ENCODE data around the gene EIF3I.

The EIF3I gene

GRCh38 chr1:32273391-32274208 is 51.4 kb downstream of the EIF3I start:
- in situ Hi-C loops (cut with HindIII; ENCODE audit: low sequenced_read_pairs): no loop called here
- H3K4me3 ChIP-seq (ENCODE audit: low read depth, low read length): no peak overlapping the region
- DNase-seq (ENCODE audit: low read depth, low spot score): no peak
- TF ChIP-seq, protein P1, sequence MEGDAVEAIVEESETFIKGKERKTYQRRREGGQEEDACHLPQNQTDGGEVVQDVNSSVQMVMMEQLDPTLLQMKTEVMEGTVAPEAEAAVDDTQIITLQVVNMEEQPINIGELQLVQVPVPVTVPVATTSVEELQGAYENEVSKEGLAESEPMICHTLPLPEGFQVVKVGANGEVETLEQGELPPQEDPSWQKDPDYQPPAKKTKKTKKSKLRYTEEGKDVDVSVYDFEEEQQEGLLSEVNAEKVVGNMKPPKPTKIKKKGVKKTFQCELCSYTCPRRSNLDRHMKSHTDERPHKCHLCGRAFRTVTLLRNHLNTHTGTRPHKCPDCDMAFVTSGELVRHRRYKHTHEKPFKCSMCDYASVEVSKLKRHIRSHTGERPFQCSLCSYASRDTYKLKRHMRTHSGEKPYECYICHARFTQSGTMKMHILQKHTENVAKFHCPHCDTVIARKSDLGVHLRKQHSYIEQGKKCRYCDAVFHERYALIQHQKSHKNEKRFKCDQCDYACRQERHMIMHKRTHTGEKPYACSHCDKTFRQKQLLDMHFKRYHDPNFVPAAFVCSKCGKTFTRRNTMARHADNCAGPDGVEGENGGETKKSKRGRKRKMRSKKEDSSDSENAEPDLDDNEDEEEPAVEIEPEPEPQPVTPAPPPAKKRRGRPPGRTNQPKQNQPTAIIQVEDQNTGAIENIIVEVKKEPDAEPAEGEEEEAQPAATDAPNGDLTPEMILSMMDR (IDR thresholded peaks at IDR 0.05; ENCODE audit: low read depth, low read length): no peak

DNA sequence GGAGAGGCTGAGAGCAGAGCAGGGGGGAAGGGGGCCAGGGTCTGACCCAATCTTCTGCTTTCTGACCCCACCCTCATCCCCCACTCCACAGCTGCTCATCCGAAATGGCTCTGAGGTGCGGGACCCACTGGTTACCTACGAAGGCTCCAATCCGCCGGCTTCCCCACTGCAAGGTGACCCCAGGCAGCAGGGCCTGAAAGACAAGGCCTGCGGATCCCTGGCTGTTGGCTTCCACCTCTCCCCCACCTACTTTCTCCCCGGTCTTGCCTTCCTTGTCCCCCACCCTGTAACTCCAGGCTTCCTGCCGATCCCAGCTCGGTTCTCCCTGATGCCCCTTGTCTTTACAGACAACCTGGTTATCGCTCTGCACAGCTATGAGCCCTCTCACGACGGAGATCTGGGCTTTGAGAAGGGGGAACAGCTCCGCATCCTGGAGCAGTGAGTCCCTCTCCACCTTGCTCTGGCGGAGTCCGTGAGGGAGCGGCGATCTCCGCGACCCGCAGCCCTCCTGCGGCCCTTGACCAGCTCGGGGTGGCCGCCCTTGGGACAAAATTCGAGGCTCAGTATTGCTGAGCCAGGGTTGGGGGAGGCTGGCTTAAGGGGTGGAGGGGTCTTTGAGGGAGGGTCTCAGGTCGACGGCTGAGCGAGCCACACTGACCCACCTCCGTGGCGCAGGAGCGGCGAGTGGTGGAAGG is 52.6 kb downstream of the EIF3I start:
- DNase-seq (ENCODE audit: low read depth, low spot score): no peak
- TF ChIP-seq, protein P1 (IDR thresholded peaks at IDR 0.05; ENCODE audit: low read depth, low read length): no peak
- in situ Hi-C loops (cut with HindIII; ENCODE audit: low sequenced_read_pairs): no loop called here
- no peak overlapping the region for H3K4me3 ChIP-seq (ENCODE audit: low read depth, low read length)

- in situ Hi-C loops (cut with HindIII; ENCODE audit: low sequenced_read_pairs): no loop called here
- TF ChIP-seq, protein P1 (IDR thresholded peaks at IDR 0.05; ENCODE audit: low read depth, low read length): no peak
- H3K4me3 ChIP-seq (ENCODE audit: low read depth, low read length): no peak overlapping the region
- no peak for DNase-seq (ENCODE audit: low read depth, low spot score)
Measured at GRCh38 chr1:32275424-32275823, 53.2 kb downstream of the EIF3I start.

DNA sequence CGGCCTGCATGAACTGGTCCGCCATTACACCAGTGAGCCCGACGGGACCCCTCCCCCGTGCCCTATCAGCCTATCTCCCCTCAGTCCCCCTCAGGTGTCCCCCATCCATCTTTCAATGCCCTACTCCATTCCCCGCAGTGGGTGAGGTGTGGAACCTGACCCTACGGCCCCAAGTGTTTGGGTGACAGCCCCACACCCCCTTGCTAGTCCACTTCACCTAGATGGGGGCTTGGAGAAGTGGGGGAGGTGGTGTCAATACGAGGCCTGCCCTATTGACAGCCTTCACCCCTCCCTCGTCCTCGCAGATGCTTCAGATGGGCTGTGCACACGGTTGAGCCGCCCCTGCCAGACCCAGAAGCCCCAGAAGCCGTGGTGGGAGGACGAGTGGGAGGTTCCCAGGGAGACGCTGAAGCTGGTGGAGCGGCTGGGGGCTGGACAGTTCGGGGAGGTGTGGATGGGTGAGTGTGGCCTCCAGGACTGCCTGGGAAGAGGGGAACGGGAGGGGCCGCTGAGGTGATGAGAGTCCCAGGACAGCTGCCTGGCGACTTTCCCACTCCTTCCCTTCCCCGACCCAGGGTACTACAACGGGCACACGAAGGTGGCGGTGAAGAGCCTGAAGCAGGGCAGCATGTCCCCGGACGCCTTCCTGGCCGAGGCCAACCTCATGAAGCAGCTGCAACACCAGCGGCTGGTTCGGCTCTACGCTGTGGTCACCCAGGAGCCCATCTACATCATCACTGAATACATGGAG is 54.0 kb downstream of the EIF3I start:
- in situ Hi-C loops (cut with HindIII; ENCODE audit: low sequenced_read_pairs): no loop called here
- TF ChIP-seq, protein P1 (IDR thresholded peaks at IDR 0.05; ENCODE audit: low read depth, low read length): no peak
- DNase-seq (ENCODE audit: low read depth, low spot score): no peak
- no peak overlapping the region for H3K4me3 ChIP-seq (ENCODE audit: low read depth, low read length)

Data from astrocyte of the spinal cord (primary cell).